Measurements from ENCODE around the gene TOM1. TPM values are rescaled to one million over a fixed set of nuclear protein-coding genes. Genes with fewer than 3 reads are reported as not detected.

Gene TOM1
- total and polyA plus RNA-seq, 2 donors (not counting 1 experiment from before 2014, with no cell fraction given), result 25.3 to 53.2 TPM

GRCh38 chr22:35314161-35314942, 14.7 kb downstream of the TOM1 start:
- H3K27ac Mint-ChIP-seq, result no peak overlapping the region
- Histone ChIP-seq H3K4me1 (ENCODE audit: control insufficient read depth in 2 of 2, insufficient read depth in 2 of 2, low read length in 2 of 2) (peaks cover 0 to 24% of the 10 kb centered on the region in 2 donors), H4K20me1 (ENCODE audit: control insufficient read depth, insufficient read depth, low read length, poor library complexity, severe bottlenecking) (peaks cover 16% of the 10 kb centered on the region), H3K9me3 (ENCODE audit: control extremely low read depth in 1 of 3, control insufficient read depth in 2 of 3, insufficient read depth in 1 of 3, low read length in 2 of 3) (no peaks in the 10 kb centered on the region), H3K27ac (ENCODE audit: low read length in 2 of 2) (no peak overlapping the region), H2AFZ (ENCODE audit: insufficient read depth, low read depth, low read length, poor library complexity, severe bottlenecking) (no peak overlapping the region), H3K9ac (ENCODE audit: low read length) (no peak overlapping the region), H3K79me2 (ENCODE audit: control insufficient read depth, insufficient read depth, low read length) (peaks cover 15% of the 10 kb centered on the region), H3K36me3 (replicated peaks in 1 of 2; ENCODE audit: control extremely low read depth in 1 of 2, control insufficient read depth in 1 of 2, extremely low read depth in 1 of 2, insufficient read depth in 2 of 2, low read length in 1 of 2) (peaks cover 0 to 17% of the 10 kb centered on the region in 2 experiments), H3K4me3 (ENCODE audit: control extremely low read depth in 1 of 5, extremely low read depth in 1 of 5, insufficient read depth in 1 of 5, low read depth in 2 of 5, low read length in 4 of 5) (no peak overlapping the region), H3K4me2 (replicated peaks; ENCODE audit: low read depth, low read length, poor library complexity, severe bottlenecking) (no peak overlapping the region), H3K27me3 (replicated peaks in 1 of 4; ENCODE audit: control extremely low read depth in 1 of 4, control insufficient read depth in 3 of 4, insufficient read depth in 4 of 4, low read length in 3 of 4) (no peaks in the 10 kb centered on the region)
- ATAC-seq (ENCODE audit: low read depth) (no peak), DNase-seq (no peak)
- peaks cover 30% of the 10 kb centered on the region for H3K4me1 Mint-ChIP-seq
- WGBS (ENCODE audit: insufficient coverage), result 86% methylated on average over 14 of the region's 16 CpGs
- H3K27me3 Mint-ChIP-seq, result no peaks in the 10 kb centered on the region
- H3K9me3 Mint-ChIP-seq (ENCODE audit: insufficient read depth), result no peaks in the 10 kb centered on the region
- intact Hi-C loops (cut with micrococcal nuclease), result no loop called here
- H3K4me3 Mint-ChIP-seq, result no peak overlapping the region
- CTCF ChIA-PET, result no interaction called here
- TF ChIP-seq CTCF (IDR thresholded peaks at IDR 0.05) (no peak), EZH2 (IDR thresholded peaks at IDR 0.05; ENCODE audit: borderline replicate concordance, insufficient read depth, low read depth, low read length, poor library complexity, severe bottlenecking) (no peak)
- POLR2A ChIA-PET, result interaction anchor here (0.9 kb wide), 1 partner anchor 15 kb away, joined by 3 read pairs; the partner anchor contains the start of gene TOM1

- no peak for DNase-seq
- POLR2A ChIA-PET, result no interaction called here
Measured at GRCh38 chr22:35315141-35315854, 15.6 kb downstream of the TOM1 start.

More at GRCh38 chr22:35315141-35315854, 15.6 kb downstream of the TOM1 start:
- H3K4me3 Mint-ChIP-seq, result no peak overlapping the region
- H3K79me2 ChIP-seq (ENCODE audit: control insufficient read depth, insufficient read depth, low read length), result peaks cover 15% of the 10 kb centered on the region
- H3K9ac ChIP-seq (ENCODE audit: low read length), result no peak overlapping the region
- H3K27me3 ChIP-seq (replicated peaks in 1 of 4; ENCODE audit: control extremely low read depth in 1 of 4, control insufficient read depth in 3 of 4, insufficient read depth in 4 of 4, low read length in 3 of 4), result no peaks in the 10 kb centered on the region
- H3K4me1 ChIP-seq (ENCODE audit: control insufficient read depth in 2 of 2, insufficient read depth in 2 of 2, low read length in 2 of 2), result peaks cover 0 to 16% of the 10 kb centered on the region in 2 donors
- H4K20me1 ChIP-seq (ENCODE audit: control insufficient read depth, insufficient read depth, low read length, poor library complexity, severe bottlenecking), result peaks cover 10% of the 10 kb centered on the region
- H3K27ac Mint-ChIP-seq, result no peak overlapping the region
- no peak for ATAC-seq (ENCODE audit: low read depth)
- intact Hi-C loops (cut with micrococcal nuclease), result no loop called here
- no peaks in the 10 kb centered on the region for H3K9me3 Mint-ChIP-seq (ENCODE audit: insufficient read depth)
- H3K36me3 ChIP-seq (replicated peaks in 1 of 2; ENCODE audit: control extremely low read depth in 1 of 2, control insufficient read depth in 1 of 2, extremely low read depth in 1 of 2, insufficient read depth in 2 of 2, low read length in 1 of 2), result peaks cover 0 to 22% of the 10 kb centered on the region in 2 experiments
- H2AFZ ChIP-seq (ENCODE audit: insufficient read depth, low read depth, low read length, poor library complexity, severe bottlenecking), result no peak overlapping the region
- H3K27ac ChIP-seq (ENCODE audit: low read length in 2 of 2), result no peak overlapping the region
- 95% methylated on average over 9 of the region's 12 CpGs for WGBS (ENCODE audit: insufficient coverage)
- TF ChIP-seq CTCF (IDR thresholded peaks at IDR 0.05), result no peak
- H3K9me3 ChIP-seq (ENCODE audit: control extremely low read depth in 1 of 3, control insufficient read depth in 2 of 3, insufficient read depth in 1 of 3, low read length in 2 of 3), result peaks cover 0 to 2% (median 0%) of the 10 kb centered on the region in 3 donors
- no peaks in the 10 kb centered on the region for H3K27me3 Mint-ChIP-seq
- CTCF ChIA-PET, result no interaction called here
- peaks cover 22% of the 10 kb centered on the region for H3K4me1 Mint-ChIP-seq
- no peak overlapping the region for H3K4me3 ChIP-seq (ENCODE audit: control extremely low read depth in 1 of 5, extremely low read depth in 1 of 5, insufficient read depth in 1 of 5, low read depth in 2 of 5, low read length in 4 of 5)
- H3K4me2 ChIP-seq (replicated peaks; ENCODE audit: low read depth, low read length, poor library complexity, severe bottlenecking), result no peak overlapping the region

All from B cell (primary cell).